ENCODE results near the gene SLC39A7.
A peak's percentile ranks its signal among the peaks of the same experiment; 100 is the strongest.

SLC39A7 gene

GRCh38 chr6:33190504-33191107 lies 10.1 kb upstream of the SLC39A7 start:
- DNase-seq, result no peak

GRCh38 chr6:33191383-33192104 lies 9.1 kb upstream of the SLC39A7 start:
- DNase-seq, result no peak

- DNase-seq, result no peak
Measured at GRCh38 chr6:33192105-33192646, 8.5 kb upstream of the SLC39A7 start, which contains the start of gene COL11A2. COL11A2 (minus strand) TSS chr6:33192467; CDS start chr6:33192240, 227 bp downstream.

GRCh38 chr6:33192671-33193602 lies 7.7 kb upstream of the SLC39A7 start:
- DNase-seq, result no peak

DNA sequence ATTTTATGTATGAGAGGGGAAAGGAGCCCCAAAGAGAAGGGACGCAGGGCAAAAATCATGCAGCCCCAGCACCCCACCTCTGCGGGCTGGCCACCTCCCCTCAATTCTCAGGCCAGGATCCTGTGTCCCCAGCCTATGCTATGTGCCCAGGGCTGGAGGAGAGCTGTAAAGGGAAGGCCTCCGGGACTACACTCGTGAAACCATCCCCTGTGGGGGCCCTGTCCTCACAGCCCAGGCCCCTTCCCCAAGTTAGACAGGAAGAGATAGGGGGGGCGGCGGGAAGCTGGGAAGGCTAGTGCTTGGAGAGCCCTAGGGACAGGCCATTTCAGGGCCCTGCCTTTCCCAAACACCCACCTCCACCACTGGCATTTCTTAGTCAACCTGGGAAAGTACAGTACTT lies 7.0 kb upstream of the SLC39A7 start:
- DNase-seq, result no peak

GRCh38 chr6:33194431-33194979 lies 6.2 kb upstream of the SLC39A7 start:
- no peak for DNase-seq

GRCh38 chr6:33195304-33196165 lies 5.1 kb upstream of the SLC39A7 start:
- DNase-seq, result no peak

GRCh38 chr6:33197431-33198048 lies 3.1 kb upstream of the SLC39A7 start:
- DNase-seq, result no peak

- no peak for DNase-seq
Measured at GRCh38 chr6:33198159-33198852, 2.4 kb upstream of the SLC39A7 start.

- DNase-seq, result no peak
Measured at GRCh38 chr6:33198853-33199436, 1.7 kb upstream of the SLC39A7 start.

- no peak for DNase-seq
Measured at GRCh38 chr6:33199687-33200218, 914 bp upstream of the SLC39A7 start.

DNA sequence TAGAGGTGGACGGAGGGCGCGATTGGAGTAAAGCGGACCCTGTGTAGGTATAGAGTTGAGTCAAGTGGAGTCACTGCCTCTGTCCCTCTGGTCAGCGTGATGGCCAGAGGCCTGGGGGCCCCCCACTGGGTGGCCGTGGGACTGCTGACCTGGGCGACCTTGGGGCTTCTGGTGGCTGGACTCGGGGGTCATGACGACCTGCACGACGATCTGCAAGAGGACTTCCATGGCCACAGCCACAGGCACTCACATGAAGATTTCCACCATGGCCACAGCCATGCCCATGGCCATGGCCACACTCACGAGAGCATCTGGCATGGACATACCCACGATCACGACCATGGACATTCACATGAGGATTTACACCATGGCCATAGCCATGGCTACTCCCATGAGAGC lies 479 bp downstream of the SLC39A7 start:
- no peak for DNase-seq

- no peak for DNase-seq
Measured at GRCh38 chr6:33201935-33202334, 1.3 kb downstream of the SLC39A7 start.

DNA sequence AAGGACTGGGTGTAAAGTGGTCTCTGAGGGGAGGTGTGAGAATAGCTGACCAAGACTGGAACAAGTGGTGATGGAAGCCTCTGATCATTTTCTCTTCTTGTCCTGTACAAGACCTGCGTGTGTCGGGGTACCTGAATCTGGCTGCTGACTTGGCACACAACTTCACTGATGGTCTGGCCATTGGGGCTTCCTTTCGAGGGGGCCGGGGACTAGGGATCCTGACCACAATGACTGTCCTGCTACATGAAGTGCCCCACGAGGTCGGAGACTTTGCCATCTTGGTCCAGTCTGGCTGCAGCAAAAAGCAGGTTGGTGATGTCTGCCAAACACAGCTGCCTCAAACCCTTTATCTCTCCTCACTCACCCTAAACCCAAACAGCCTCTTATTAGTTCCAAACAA lies 2.1 kb downstream of the SLC39A7 start:
- DNase-seq, result no peak

DNA sequence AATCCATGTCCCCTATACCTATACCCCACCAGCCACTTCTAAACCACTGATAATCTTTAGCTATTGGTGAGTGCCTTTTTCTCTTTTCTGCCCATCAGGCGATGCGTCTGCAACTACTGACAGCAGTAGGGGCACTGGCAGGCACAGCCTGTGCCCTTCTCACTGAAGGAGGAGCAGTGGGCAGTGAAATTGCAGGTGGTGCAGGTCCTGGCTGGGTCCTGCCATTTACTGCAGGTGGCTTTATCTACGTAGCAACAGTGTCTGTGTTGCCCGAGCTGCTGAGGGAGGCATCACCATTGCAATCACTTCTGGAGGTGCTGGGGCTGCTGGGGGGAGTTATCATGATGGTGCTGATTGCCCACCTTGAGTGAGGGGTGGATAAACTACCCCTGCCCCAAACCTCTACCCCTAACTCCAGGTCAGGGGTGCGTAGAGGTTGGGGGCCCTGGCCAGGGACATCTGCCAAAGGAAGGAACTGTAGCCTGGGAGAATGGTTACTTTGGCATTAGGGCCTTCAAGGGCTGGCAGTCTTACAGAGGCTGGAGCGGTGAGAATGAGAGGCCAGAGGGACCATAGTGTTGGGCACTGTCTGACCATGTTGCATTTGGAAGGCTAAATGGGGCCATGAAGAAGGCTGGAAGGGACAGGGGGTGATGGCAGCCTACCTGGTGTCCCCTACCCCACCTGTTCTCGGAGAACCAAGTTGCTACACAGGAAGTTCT lies 2.9 kb downstream of the SLC39A7 start:
- no peak for DNase-seq

DNA sequence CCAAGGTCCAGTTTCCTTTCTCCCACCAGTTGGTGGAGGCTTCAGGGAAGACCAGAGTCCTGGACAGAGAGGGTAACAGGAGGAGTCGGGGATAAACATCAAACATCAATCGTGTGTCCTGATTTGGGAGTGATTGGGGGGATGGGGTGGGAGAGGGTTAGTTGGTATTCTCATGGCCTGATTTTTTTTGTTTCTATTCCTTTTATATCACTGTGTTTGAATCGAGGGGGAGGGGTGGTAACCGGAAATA lies 3.4 kb downstream of the SLC39A7 start:
- DNase-seq, result no peak

DNA sequence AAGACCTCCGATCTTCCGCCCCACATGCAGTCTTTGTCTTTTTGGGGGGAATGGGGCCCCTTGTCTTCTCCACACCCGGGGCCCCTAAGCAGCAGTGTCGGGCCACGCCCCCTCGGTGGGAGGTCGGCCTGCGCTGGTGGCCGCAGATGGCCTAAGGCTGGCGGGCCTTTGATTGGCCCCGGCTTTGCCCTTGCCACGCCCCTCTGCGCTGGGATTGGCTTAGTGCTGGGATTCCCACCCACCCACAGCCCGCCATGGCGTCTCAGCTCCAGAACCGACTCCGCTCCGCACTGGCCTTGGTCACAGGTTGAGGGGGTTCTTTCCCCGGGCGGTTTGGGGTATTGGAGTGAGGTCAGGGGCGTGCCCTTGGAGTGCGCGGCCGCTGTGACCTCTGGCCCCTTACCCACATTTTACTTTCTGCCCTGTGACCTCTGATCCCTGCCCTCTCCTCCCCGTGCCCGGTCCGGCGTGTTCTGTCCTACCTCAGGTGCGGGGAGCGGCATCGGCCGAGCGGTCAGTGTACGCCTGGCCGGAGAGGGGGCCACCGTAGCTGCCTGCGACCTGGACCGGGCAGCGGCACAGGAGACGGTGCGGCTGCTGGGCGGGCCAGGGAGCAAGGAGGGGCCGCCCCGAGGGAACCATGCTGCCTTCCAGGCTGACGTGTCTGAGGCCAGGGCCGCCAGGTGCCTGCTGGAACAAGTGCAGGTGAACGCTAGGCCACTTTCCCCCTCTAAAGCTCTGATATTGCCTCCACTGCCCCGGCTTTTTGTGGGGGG lies 3.9 kb downstream of the SLC39A7 start, which contains the start of gene HSD17B8:
HSD17B8 (plus strand) TSS at position 241 of the 776 bp plus-strand sequence; CDS start at position 255, 14 bp downstream.
- DNase-seq, result peak; percentile 43

DNA sequence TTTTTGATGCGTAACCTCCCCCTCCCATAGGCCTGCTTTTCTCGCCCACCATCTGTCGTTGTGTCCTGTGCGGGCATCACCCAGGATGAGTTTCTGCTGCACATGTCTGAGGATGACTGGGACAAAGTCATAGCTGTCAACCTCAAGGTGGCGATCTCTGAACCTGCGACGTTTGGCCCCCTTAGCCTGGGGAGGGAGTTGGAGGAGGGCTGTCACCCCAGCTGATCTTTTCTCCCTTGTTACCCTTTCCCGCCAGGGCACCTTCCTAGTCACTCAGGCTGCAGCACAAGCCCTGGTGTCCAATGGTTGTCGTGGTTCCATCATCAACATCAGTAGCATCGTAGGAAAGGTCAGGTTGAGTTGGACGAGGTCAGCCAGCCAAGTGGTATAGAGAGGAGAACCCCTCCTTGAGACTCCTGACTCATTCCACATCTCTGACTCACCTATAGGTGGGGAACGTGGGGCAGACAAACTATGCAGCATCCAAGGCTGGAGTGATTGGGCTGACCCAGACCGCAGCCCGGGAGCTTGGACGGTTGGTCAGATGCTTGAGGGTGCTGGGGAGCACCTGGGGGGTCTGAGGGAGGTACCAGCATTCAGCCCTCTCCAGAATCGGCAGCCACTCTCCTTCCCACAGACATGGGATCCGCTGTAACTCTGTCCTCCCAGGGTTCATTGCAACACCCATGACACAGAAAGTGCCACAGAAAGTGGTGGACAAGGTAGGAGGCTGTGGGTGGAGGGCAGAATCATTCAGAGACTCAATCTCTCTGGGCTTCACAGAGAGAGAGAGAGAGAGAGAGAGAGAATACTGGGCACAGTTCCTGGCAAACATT lies 4.7 kb downstream of the SLC39A7 start:
- DNase-seq, result no peak
